Activated naive CD4-positive, alpha-beta T cell treated with Interleukin-2 at 50 U/mL for 16 hours (primary cell): Measurements from ENCODE around the gene ALDH1A3.

Experiments
- DNase-seq: peaks from one replicate; pipeline ENCODE4 v3.0.0-alpha.2; 2020

Gene ALDH1A3

GRCh38 chr15:100958326-100959065 lies 78.9 kb downstream of the ALDH1A3 start:
- DNase-seq, result no peak

- DNase-seq, result no peak
Observed at GRCh38 chr15:100959066-100960050, 79.7 kb downstream of the ALDH1A3 start.
